ENCODE results near the gene CDC14A. TPM values are rescaled to one million over a fixed set of nuclear protein-coding genes. Genes with fewer than 3 reads are reported as not detected.
A peak's percentile ranks its signal among the peaks of the same experiment; 100 is the strongest.

The CDC14A gene
- total and polyA plus RNA-seq, 2 donors (not counting 1 experiment from before 2014, with no cell fraction given): 1.4 to 3.5 TPM

DNA sequence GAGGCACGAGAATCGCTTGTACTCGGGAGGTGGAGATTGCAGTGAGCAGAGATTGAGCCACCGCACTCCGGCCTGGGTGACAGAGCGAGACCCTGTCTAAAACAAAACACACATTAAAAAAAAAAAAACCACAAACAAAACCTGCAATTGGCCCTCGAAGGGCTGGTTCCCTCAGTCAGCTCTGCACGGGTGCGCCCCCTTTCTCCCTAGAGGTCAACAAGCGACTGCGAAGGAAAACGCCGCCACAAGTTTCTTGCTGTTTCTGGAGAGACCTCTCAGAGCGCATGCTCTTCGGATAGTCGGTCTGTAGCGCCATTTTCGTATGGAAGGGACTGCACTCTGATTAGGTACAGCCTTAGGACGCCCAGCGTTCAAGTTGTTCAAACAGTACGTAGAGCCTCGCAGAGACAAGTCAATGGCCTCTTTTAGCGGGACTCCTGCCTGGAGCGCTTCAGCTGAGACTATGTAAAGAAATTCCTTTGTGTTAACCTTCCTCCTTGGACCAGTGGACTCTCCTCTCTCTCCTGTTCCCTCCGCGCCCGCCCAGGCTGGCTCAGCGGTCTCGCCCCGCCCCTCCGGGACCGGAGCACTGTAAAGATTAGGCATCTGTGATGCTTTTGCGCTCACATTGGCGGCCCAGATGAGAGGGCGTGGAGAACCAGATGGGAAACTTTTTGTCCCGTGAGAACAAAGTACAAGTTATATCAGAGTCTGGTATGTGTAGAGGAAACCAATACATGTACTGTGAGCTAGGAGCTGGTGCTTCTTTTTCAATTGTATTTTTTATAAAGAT, 1.0 kb upstream of the CDC14A start:
- Histone ChIP-seq H2AFZ (ENCODE audit: low read length) (peak overlapping the region; percentile 80), H3K4me3 (replicated peaks in 1 of 4; ENCODE audit: control extremely low read depth in 1 of 4, insufficient read depth in 1 of 4, low read depth in 3 of 4, low read length in 4 of 4) (peak overlapping the region; percentile 54 to 93 (median 86)), H3K79me2 (ENCODE audit: control insufficient read depth, insufficient read depth, low read length) (no peaks in the 10 kb centered on the region), H3K27me3 (ENCODE audit: control insufficient read depth, insufficient read depth, low read length) (no peaks in the 10 kb centered on the region), H3K4me2 (ENCODE audit: extremely low read depth, insufficient read depth, low read length) (peak overlapping the region; percentile 85), H3K9ac (ENCODE audit: insufficient read depth, low read length) (peak overlapping the region; percentile 47), H3K27ac (ENCODE audit: insufficient read depth, low read length) (peak overlapping the region; percentile 77), H3K36me3 (ENCODE audit: control insufficient read depth, insufficient read depth, low read length) (no peaks in the 10 kb centered on the region), H4K20me1 (ENCODE audit: control insufficient read depth, extremely low read depth, insufficient read depth, low read length) (no peaks in the 10 kb centered on the region), H3K9me3 (ENCODE audit: control insufficient read depth, insufficient read depth, low read depth, low read length) (no peaks in the 10 kb centered on the region), H3K4me1 (ENCODE audit: control insufficient read depth, extremely low read depth, insufficient read depth, low read length) (peaks cover 5% of the 10 kb centered on the region)
- peak; percentile 90 to 91 for DNase-seq (ENCODE audit: low read depth in 2 of 2)
- TF ChIP-seq EZH2 (IDR thresholded peaks at IDR 0.05; ENCODE audit: low read length, missing control alignments): no peak
- TF ChIP-seq, protein P1, sequence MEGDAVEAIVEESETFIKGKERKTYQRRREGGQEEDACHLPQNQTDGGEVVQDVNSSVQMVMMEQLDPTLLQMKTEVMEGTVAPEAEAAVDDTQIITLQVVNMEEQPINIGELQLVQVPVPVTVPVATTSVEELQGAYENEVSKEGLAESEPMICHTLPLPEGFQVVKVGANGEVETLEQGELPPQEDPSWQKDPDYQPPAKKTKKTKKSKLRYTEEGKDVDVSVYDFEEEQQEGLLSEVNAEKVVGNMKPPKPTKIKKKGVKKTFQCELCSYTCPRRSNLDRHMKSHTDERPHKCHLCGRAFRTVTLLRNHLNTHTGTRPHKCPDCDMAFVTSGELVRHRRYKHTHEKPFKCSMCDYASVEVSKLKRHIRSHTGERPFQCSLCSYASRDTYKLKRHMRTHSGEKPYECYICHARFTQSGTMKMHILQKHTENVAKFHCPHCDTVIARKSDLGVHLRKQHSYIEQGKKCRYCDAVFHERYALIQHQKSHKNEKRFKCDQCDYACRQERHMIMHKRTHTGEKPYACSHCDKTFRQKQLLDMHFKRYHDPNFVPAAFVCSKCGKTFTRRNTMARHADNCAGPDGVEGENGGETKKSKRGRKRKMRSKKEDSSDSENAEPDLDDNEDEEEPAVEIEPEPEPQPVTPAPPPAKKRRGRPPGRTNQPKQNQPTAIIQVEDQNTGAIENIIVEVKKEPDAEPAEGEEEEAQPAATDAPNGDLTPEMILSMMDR (conservative IDR thresholded peaks at IDR 0.05 in 1 of 2, IDR thresholded peaks at IDR 0.05 in 1 of 2; ENCODE audit: low read depth in 1 of 2, low read length in 2 of 2): peak in 1 of 2 donors; percentile 25

DNA sequence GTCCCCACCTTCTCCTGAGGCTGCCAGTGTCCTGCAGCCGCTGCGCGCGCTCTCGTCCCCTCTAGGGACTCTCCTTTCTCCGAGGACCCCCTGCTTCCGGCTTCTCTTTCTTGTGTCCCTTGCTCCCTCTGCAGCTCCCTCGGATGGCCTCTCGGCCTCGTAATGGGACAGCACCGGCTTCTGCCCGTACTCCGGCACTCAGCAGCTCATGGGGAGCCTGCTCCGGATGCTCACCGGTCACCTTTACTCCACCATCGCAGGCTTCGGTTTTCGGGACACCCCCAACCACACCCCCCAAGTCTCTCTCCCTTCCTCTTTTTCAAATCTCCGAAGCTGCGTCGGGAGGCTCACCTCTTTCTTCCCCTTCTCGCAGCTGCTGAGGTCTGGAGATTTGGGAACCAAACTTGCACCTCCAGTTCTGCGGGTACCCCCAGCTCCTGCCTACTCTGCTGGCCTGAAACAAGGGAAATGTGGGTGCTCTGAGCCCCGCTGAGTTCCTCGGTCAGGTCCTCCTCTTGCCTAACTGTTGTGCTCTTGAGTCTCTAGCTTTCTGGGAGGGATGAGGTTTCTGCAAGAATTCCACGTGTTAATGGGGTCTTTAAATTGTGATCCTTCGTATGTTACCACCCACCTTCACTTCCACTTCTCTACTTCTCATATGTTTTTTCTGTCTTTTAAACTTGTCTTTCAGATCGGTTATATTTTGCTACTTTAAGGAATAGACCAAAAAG, 930 bp downstream of the CDC14A start:
- Histone ChIP-seq H3K27ac (ENCODE audit: insufficient read depth, low read length) (peak overlapping the region; percentile 73), H3K36me3 (ENCODE audit: control insufficient read depth, insufficient read depth, low read length) (no peaks in the 10 kb centered on the region), H4K20me1 (ENCODE audit: control insufficient read depth, extremely low read depth, insufficient read depth, low read length) (no peaks in the 10 kb centered on the region), H3K9me3 (ENCODE audit: control insufficient read depth, insufficient read depth, low read depth, low read length) (no peaks in the 10 kb centered on the region), H2AFZ (ENCODE audit: low read length) (peak overlapping the region; percentile 92), H3K27me3 (ENCODE audit: control insufficient read depth, insufficient read depth, low read length) (no peaks in the 10 kb centered on the region), H3K79me2 (ENCODE audit: control insufficient read depth, insufficient read depth, low read length) (no peaks in the 10 kb centered on the region), H3K4me1 (ENCODE audit: control insufficient read depth, extremely low read depth, insufficient read depth, low read length) (peaks cover 5% of the 10 kb centered on the region), H3K4me3 (replicated peaks in 1 of 4; ENCODE audit: control extremely low read depth in 1 of 4, insufficient read depth in 1 of 4, low read depth in 3 of 4, low read length in 4 of 4) (peak overlapping the region; percentile 79 to 93 (median 90)), H3K4me2 (ENCODE audit: extremely low read depth, insufficient read depth, low read length) (peak overlapping the region; percentile 94), H3K9ac (ENCODE audit: insufficient read depth, low read length) (peak overlapping the region; percentile 66)
- DNase-seq (ENCODE audit: low read depth in 2 of 2): peak; percentile 6 to 9
- TF ChIP-seq EZH2 (IDR thresholded peaks at IDR 0.05; ENCODE audit: low read length, missing control alignments): no peak
- TF ChIP-seq, protein P1 (conservative IDR thresholded peaks at IDR 0.05 in 1 of 2, IDR thresholded peaks at IDR 0.05 in 1 of 2; ENCODE audit: low read depth in 1 of 2, low read length in 2 of 2): no peak

DNA sequence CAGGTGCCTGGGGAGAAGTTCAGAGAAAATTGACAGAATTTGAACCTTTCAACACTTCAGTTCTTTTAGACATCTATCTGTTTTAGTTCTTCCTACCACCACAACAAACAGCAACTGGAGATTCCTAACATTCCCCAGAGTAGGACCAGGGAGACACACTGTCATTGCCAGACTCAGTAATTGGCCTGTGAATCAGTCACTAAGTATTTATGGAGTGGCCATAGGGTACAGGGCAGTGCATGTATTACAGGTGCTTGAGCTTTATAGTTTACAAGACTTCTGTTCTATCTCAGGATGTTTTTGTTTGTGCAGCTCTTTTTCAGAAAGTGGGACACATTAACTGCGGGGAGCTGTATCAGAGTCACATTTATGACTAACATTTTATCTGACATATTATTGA, 1.7 kb downstream of the CDC14A start:
- Histone ChIP-seq H3K4me2 (ENCODE audit: extremely low read depth, insufficient read depth, low read length) (peak overlapping the region; percentile 94), H3K36me3 (ENCODE audit: control insufficient read depth, insufficient read depth, low read length) (no peaks in the 10 kb centered on the region), H3K9ac (ENCODE audit: insufficient read depth, low read length) (no peak overlapping the region), H3K4me3 (replicated peaks in 1 of 4; ENCODE audit: control extremely low read depth in 1 of 4, insufficient read depth in 1 of 4, low read depth in 3 of 4, low read length in 4 of 4) (peak overlapping the region in 1 of 4 experiments; percentile 92), H3K4me1 (ENCODE audit: control insufficient read depth, extremely low read depth, insufficient read depth, low read length) (peaks cover 5% of the 10 kb centered on the region), H3K9me3 (ENCODE audit: control insufficient read depth, insufficient read depth, low read depth, low read length) (no peaks in the 10 kb centered on the region), H4K20me1 (ENCODE audit: control insufficient read depth, extremely low read depth, insufficient read depth, low read length) (no peaks in the 10 kb centered on the region), H3K27ac (ENCODE audit: insufficient read depth, low read length) (no peak overlapping the region), H3K27me3 (ENCODE audit: control insufficient read depth, insufficient read depth, low read length) (no peaks in the 10 kb centered on the region), H2AFZ (ENCODE audit: low read length) (no peak overlapping the region), H3K79me2 (ENCODE audit: control insufficient read depth, insufficient read depth, low read length) (no peaks in the 10 kb centered on the region)
- DNase-seq (ENCODE audit: low read depth in 2 of 2): peak in 1 of 2 donors; percentile 60
- no peak for TF ChIP-seq EZH2 (IDR thresholded peaks at IDR 0.05; ENCODE audit: low read length, missing control alignments)
- TF ChIP-seq, protein P1 (conservative IDR thresholded peaks at IDR 0.05 in 1 of 2, IDR thresholded peaks at IDR 0.05 in 1 of 2; ENCODE audit: low read depth in 1 of 2, low read length in 2 of 2): no peak

Data from fibroblast of lung (primary cell).